Measurements from ENCODE around the gene LOC128125822.
"Not testable (repeated sequence)": the region's sequence is repeated elsewhere in the genome, so short reads cannot be mapped to it uniquely, and the experiment has no call there.

Gene LOC128125822

GRCh38 chr6:63572044-63572746, at the start of gene LOC128125822, which contains the start of gene PTP4A1:
Gene LOC128125822 (plus strand): TSS chr6:63572480.
Gene PTP4A1 (plus strand): TSS chr6:63572480. CDS start chr6:63576881, 4,401 bp downstream.
- peak; percentile 94 for DNase-seq (ENCODE audit: low read depth, low spot score)

GRCh38 chr6:63522911-63523287, 49.4 kb upstream of the LOC128125822 start:
- not testable (repeated sequence) for DNase-seq (ENCODE audit: low read depth, low spot score)

GRCh38 chr6:63523630-63524029, 48.6 kb upstream of the LOC128125822 start:
- DNase-seq (ENCODE audit: low read depth, low spot score): no peak

GRCh38 chr6:63525186-63525878, 46.9 kb upstream of the LOC128125822 start:
- no peak for DNase-seq (ENCODE audit: low read depth, low spot score)

- DNase-seq (ENCODE audit: low read depth, low spot score): no peak
Measured at GRCh38 chr6:63526931-63527330, 45.3 kb upstream of the LOC128125822 start.

GRCh38 chr6:63527658-63528514, 44.4 kb upstream of the LOC128125822 start:
- peak; percentile 95 for DNase-seq (ENCODE audit: low read depth, low spot score)

GRCh38 chr6:63529498-63529897, 42.8 kb upstream of the LOC128125822 start:
- DNase-seq (ENCODE audit: low read depth, low spot score): no peak

- DNase-seq (ENCODE audit: low read depth, low spot score): no peak
Measured at GRCh38 chr6:63530182-63530581, 42.1 kb upstream of the LOC128125822 start.

- no peak for DNase-seq (ENCODE audit: low read depth, low spot score)
Measured at GRCh38 chr6:63530991-63531390, 41.3 kb upstream of the LOC128125822 start.

- DNase-seq (ENCODE audit: low read depth, low spot score): no peak
Measured at GRCh38 chr6:63533026-63533425, 39.3 kb upstream of the LOC128125822 start.

- DNase-seq (ENCODE audit: low read depth, low spot score): no peak
Measured at GRCh38 chr6:63533952-63534351, 38.3 kb upstream of the LOC128125822 start.

GRCh38 chr6:63537201-63537958, 34.9 kb upstream of the LOC128125822 start:
- no peak for DNase-seq (ENCODE audit: low read depth, low spot score)

GRCh38 chr6:63537959-63538300, 34.4 kb upstream of the LOC128125822 start:
- DNase-seq (ENCODE audit: low read depth, low spot score): no peak

GRCh38 chr6:63538550-63538949, 33.7 kb upstream of the LOC128125822 start:
- DNase-seq (ENCODE audit: low read depth, low spot score): no peak

GRCh38 chr6:63543001-63543400, 29.3 kb upstream of the LOC128125822 start:
- no peak for DNase-seq (ENCODE audit: low read depth, low spot score)

- DNase-seq (ENCODE audit: low read depth, low spot score): no peak
Measured at GRCh38 chr6:63543982-63544381, 28.3 kb upstream of the LOC128125822 start.

- DNase-seq (ENCODE audit: low read depth, low spot score): no peak
Measured at GRCh38 chr6:63546236-63546635, 26.0 kb upstream of the LOC128125822 start.

- DNase-seq (ENCODE audit: low read depth, low spot score): no peak
Measured at GRCh38 chr6:63546697-63547096, 25.6 kb upstream of the LOC128125822 start.

GRCh38 chr6:63549076-63549475, 23.2 kb upstream of the LOC128125822 start:
- DNase-seq (ENCODE audit: low read depth, low spot score): no peak

- DNase-seq (ENCODE audit: low read depth, low spot score): no peak
Measured at GRCh38 chr6:63553208-63553607, 19.1 kb upstream of the LOC128125822 start.

- no peak for DNase-seq (ENCODE audit: low read depth, low spot score)
Measured at GRCh38 chr6:63553900-63554299, 18.4 kb upstream of the LOC128125822 start.

- DNase-seq (ENCODE audit: low read depth, low spot score): no peak
Measured at GRCh38 chr6:63554782-63555181, 17.5 kb upstream of the LOC128125822 start.

Data from smooth muscle cell of the brain vasculature (primary cell).